BJ (cell line): ENCODE results near the gene SNPH. TPM values are rescaled to one million over a fixed set of nuclear protein-coding genes. Genes with fewer than 3 reads are reported as not detected.

Experiments
- CTCF ChIA-PET: fragments of 350-600 bp; formaldehyde crosslinking; extraction: SDS; loops from one replicate; lab custom pipeline; 2021; ENCODE audit warnings: antibody characterized with exemption, inconsistent platforms; lab: Yijun Ruan, JAX
- POLR2A ChIA-PET: fragments of 300-600 bp; sonication (Branson Sonifier 250); formaldehyde crosslinking; extraction: SDS; loops from one replicate; lab custom pipeline; 2021; ENCODE audit warnings: antibody characterized with exemption; lab: Charles Lee
- DNase-seq: peaks from one replicate; pipeline ENCODE4 v3.0.0-alpha.2; 2011; ENCODE audit warnings: low read depth
- H3K27me3 ChIP-seq: 2 replicates; pipeline ENCODE4 v1.6.0; 2011; ENCODE audit warnings: low read length; ENCODE audit not compliant: control insufficient read depth, insufficient read depth
- H3K36me3 ChIP-seq: 2 replicates; pipeline ENCODE4 v1.5.1; 2011; ENCODE audit warnings: low read length; ENCODE audit not compliant: control insufficient read depth, insufficient read depth
- H3K4me3 ChIP-seq: 2 replicates; pipeline ENCODE4 v1.5.1; 2011; ENCODE audit warnings: low read depth, mild to moderate bottlenecking, control low read depth, low read length
- polyA plus RNA-seq: library from polyadenylated mRNA; depleted of rRNA; stranded (reverse); fragments of >200 nt; gene quantifications from 2 replicates; pipeline ENCODE4 v1.2.3, GENCODE V29; 2011
- TF ChIP-seq, protein P1 (sequence below): IDR thresholded peaks from 2 replicates; pipeline ENCODE4 v1.5.1; 2011; ENCODE audit warnings: low read depth, mild to moderate bottlenecking, control low read depth, inconsistent platforms, low read length, moderate library complexity; ENCODE audit not compliant: insufficient read depth

The SNPH gene
- polyA plus RNA-seq, 1 experiment = 1.8 TPM

DNA sequence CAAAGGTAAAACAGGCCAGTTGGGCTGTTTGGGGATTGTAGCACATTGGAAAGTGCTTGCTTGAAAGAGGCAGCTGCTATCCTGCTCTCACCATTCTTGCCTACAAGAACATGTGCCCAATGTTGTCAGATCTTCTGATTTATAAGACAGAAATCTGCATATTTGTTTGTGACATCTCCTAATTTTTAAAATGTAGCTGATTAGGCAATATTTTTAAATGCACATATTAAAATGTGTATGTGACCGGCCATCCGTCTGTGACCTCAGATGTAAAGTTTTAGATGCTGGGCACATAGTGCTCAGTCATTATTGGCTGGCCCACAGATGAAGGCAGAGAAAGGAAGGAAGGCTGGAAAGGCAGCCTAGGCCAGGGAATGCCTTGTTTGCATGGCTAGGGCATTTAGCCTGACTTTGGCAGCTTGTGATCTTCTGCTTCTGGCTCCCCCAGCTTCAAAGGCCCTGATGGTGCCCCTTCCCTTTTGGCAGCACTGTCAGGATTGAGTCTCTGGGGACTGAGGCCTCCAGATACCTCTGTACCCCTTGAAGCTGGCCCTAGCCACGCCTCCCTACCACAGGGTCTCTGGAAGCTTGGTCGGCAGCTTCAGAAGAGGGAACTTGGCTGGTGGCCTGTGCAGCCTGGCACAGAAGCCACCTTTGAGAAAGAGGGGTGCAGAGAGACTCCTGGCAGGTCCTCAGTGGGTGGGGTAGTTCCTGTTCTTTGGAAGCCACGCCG is 6.4 kb downstream of the SNPH start:
- H3K27me3 ChIP-seq = no peaks in the 10 kb centered on the region
- TF ChIP-seq, protein P1, sequence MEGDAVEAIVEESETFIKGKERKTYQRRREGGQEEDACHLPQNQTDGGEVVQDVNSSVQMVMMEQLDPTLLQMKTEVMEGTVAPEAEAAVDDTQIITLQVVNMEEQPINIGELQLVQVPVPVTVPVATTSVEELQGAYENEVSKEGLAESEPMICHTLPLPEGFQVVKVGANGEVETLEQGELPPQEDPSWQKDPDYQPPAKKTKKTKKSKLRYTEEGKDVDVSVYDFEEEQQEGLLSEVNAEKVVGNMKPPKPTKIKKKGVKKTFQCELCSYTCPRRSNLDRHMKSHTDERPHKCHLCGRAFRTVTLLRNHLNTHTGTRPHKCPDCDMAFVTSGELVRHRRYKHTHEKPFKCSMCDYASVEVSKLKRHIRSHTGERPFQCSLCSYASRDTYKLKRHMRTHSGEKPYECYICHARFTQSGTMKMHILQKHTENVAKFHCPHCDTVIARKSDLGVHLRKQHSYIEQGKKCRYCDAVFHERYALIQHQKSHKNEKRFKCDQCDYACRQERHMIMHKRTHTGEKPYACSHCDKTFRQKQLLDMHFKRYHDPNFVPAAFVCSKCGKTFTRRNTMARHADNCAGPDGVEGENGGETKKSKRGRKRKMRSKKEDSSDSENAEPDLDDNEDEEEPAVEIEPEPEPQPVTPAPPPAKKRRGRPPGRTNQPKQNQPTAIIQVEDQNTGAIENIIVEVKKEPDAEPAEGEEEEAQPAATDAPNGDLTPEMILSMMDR = no peak
- no peaks in the 10 kb centered on the region for H3K36me3 ChIP-seq
- CTCF ChIA-PET = interaction anchor here (0.6 to 1.4 kb wide), 3 partner anchors 14 to 44 kb away, joined by 3 read pairs; no protein-coding TSS in a partner anchor
- H3K4me3 ChIP-seq = no peak overlapping the region
- POLR2A ChIA-PET = interaction anchor here (0.5 kb wide), 1 partner anchor 9 kb away, joined by 9 read pairs; no protein-coding TSS in a partner anchor
- DNase-seq = no peak

DNA sequence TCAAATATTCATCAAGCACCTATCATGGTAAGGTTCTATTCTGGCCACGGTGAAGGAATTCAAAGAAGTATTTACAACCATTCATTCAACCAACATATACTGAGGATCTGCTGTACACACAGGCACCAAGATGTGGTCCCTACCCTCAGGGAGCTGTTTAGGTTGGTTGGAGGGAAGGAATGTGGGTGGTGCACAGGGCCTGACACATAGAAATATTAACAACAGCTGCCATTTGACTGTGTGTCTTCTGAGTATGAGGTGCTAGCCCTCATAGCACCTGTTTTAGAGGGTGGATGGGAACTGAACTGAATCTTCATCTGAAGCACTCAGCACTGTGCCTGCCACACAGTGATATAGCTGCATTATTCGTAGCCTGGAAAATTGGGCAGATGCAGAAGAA is 7.3 kb downstream of the SNPH start:
- Histone ChIP-seq H3K4me3 (no peak overlapping the region), H3K36me3 (no peaks in the 10 kb centered on the region), H3K27me3 (no peaks in the 10 kb centered on the region)
- TF ChIP-seq, protein P1 = no peak
- no peak for DNase-seq
- CTCF ChIA-PET = interaction anchor here (0.6 kb wide), 1 partner anchor 45 kb away, joined by 3 read pairs; no protein-coding TSS in a partner anchor
- POLR2A ChIA-PET = interaction anchor here (0.5 kb wide), 1 partner anchor 10 kb away, joined by 9 read pairs; no protein-coding TSS in a partner anchor

- POLR2A ChIA-PET = no interaction called here
- CTCF ChIA-PET = interaction anchor here (0.6 kb wide), 3 partner anchors 10 to 517 kb away, joined by 3 read pairs; no protein-coding TSS in a partner anchor
- H3K4me3 ChIP-seq = no peak overlapping the region
- no peaks in the 10 kb centered on the region for H3K36me3 ChIP-seq
- TF ChIP-seq, protein P1 = no peak
- no peak for DNase-seq
- no peaks in the 10 kb centered on the region for H3K27me3 ChIP-seq
Observed at GRCh38 chr20:1274485-1275311, 8.6 kb downstream of the SNPH start.

- TF ChIP-seq, protein P1 = no peak
Observed at GRCh38 chr20:1275919-1276318, 9.8 kb downstream of the SNPH start.

More at GRCh38 chr20:1275919-1276318, 9.8 kb downstream of the SNPH start:
- H3K4me3 ChIP-seq = no peak overlapping the region
- H3K36me3 ChIP-seq = no peaks in the 10 kb centered on the region
- no peaks in the 10 kb centered on the region for H3K27me3 ChIP-seq
- CTCF ChIA-PET = interaction anchor here (1.5 to 2.1 kb wide), 2 partner anchors 9 to 48 kb away, joined by 3 to 5 read pairs; partner anchors contain the start of gene SNPH
- POLR2A ChIA-PET = no interaction called here
- no peak for DNase-seq
